Right cardiac atrium (tissue), 5 donors: Measurements from ENCODE around the gene UTP3. TPM values are rescaled to one million over a fixed set of nuclear protein-coding genes. Genes with fewer than 3 reads are reported as not detected.
"Not testable (repeated sequence)": the region's sequence is repeated elsewhere in the genome, so short reads cannot be mapped to it uniquely, and the experiment has no call there.

ENCODE experiments used
- ATAC-seq, 2 donors: fragments of 200-7000 bp; cut with Tn5 transposase; one replicate each; pipeline versions ENCODE4 v1.8.0 to v1.9.1; 2020; ENCODE audit warnings: moderate library complexity in 2 of 2, mild to moderate bottlenecking in 1 of 2
- DNase-seq, 3 donors: peaks; one replicate each; pipeline ENCODE4 v3.0.0-alpha.2; 2020
- H3K27ac ChIP-seq: one replicate; pipeline ENCODE4 v1.5.1; 2013; ENCODE audit warnings: mild to moderate bottlenecking, low read length, control low read depth, moderate library complexity
- H3K27me3 ChIP-seq: one replicate; pipeline ENCODE4 v1.6.1; 2013; ENCODE audit not compliant: control insufficient read depth, insufficient read depth
- H3K4me1 ChIP-seq: one replicate; pipeline ENCODE4 v1.6.1; 2013; ENCODE audit warnings: low read length; ENCODE audit not compliant: control insufficient read depth, insufficient read depth
- H3K4me3 ChIP-seq: one replicate; pipeline ENCODE4 v1.5.1; 2013; ENCODE audit warnings: low read length, control low read depth
- H3K9me3 ChIP-seq: one replicate; pipeline ENCODE4 v1.6.1; 2013; ENCODE audit warnings: low read length; ENCODE audit not compliant: control insufficient read depth
- WGBS: extraction: QIAGEN DNeasy Blood & Tissue Kit; methylation state at CpG from one replicate; pipeline ENCODE4 v1.1.7; 2013; 5-methylcytosine and 5-hydroxymethylcytosine counted together
- intact Hi-C, 4 donors: fragments of 100-400 bp; cut with DNase I; formaldehyde crosslinking; loops; one replicate each; pipeline versions ENCODE4 v1.11.0 to v1.14.0; 2022 to 2023
- polyA plus RNA-seq: library from polyadenylated mRNA; stranded (reverse); fragments of 200-250 nt; gene quantifications from one replicate; pipeline ENCODE4 v1.2.3, GENCODE V29; 2013
- total RNA-seq, 4 donors: library from RNA; stranded (reverse); fragmentation: NEBNext Ultra II Directional; extraction: Animal tissue kit (Norgen Biotek cat#: 25700); gene quantifications; one replicate each; pipeline ENCODE4 v1.2.1, GENCODE V29; 2021
- donor health status: healthy with polysubstance abuse.
- donor health status: DM: no; HTN: yes; CAD: no.
- donor health status: DM: no; HTN: no; CAD: no.
- donor health status: DM: no; HTN: yes; CAD: no; lungs with severe emphysema.
- donor health status: DM: yes; HTN: yes; CAD: no.

Gene UTP3
- total and polyA plus RNA-seq, 5 donors, result 15.5 to 19.9 (median 18.3) TPM

DNA sequence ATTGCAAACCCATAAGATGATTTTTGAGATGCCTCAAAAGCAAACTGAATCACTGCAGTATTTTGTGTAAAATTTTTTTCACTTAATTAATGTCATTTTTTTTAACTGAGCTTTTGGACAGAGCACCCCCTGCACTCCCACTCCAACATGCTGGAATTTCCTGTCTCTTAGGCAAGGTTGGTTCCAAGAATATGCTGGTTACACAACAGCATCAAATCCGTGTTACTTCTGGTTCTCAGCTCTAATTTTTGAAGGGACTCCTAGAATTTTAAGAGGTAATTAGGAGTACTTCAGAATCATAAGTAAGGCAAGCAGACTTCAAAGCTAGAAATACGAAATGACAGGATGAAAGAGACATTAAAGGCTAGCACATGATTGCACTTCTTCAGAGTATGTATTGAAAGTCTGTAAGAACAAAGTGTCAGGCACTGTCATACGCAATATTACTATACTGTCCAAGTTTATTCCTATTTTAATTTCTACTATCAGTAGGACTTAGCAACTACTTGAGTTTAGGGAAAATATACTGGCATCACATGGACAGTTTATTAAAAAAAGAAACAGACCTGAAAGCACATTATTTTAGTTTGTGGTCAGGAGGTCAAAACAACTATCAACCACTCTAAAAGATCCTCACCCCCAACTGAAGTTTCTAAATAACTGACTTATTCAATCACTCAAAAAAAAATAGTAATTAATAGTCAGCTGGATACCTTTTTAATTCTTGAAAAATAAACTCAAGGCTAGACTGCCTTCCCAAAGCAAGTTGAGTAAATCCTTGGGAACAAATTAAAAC lies 20.4 kb upstream of the UTP3 start:
- Histone ChIP-seq H3K4me1 (no peaks in the 10 kb centered on the region), H3K9me3 (no peaks in the 10 kb centered on the region), H3K4me3 (no peak overlapping the region), H3K27ac (no peak overlapping the region), H3K27me3 (no peaks in the 10 kb centered on the region)
- DNase-seq (no peak), ATAC-seq (peak in 1 of 2 donors; percentile 41)
- 38% methylated on average over 3 of the region's 3 CpGs for WGBS
- intact Hi-C loops, result no loop called here

DNA sequence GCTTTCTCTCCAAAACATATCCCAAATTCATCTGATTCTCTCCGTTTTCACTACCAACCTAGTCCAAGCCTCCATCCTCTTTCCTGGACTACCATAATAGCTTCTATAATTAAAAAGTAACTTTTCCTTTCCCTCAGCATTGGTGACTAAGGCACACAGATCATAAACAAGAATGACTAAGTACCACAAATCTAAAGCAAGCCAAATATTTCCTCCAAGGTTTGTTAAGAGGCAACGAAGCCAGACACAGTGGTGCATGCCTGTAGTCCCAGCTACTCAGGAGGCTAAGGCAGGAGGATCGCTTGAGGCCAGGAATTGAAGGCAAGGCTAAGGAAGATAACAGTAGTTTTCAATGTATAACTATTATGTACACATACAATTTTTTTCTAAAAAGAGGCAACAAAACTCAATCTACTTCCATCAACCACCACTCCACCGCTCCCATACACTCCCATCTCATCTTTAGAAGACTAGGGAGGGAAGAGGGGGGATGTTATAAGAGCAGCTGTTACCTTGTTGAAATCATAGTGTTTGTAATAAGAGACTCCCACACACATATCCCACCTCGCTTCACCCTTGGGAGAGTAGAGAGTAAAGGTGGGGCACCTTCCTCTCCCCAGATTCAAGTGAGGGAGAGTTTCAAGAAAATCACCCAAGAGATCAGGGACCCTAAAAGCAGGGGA lies 17.9 kb upstream of the UTP3 start:
- no peak overlapping the region for H3K4me3 ChIP-seq
- intact Hi-C loops, result no loop called here
- 83% methylated on average over 5 of the region's 5 CpGs for WGBS

DNA sequence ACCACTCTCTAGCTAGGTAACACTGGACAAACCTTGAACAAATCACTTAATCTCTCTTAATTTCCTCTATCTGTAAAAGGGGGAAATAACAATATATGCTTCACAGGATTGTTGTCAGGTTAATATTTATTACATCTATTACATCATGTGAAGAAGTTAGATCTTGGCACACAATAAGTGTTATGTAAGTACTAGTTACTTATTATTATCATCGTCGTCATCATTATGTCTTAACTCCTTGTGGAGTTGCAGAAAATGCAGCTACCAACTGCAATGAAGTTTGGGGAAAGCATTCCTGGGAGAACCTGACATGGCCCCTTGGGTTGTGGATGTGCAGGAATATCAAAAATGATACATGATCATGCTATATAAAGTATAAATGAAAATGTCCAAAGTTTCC lies 17.2 kb upstream of the UTP3 start:
- Histone ChIP-seq H3K9me3 (no peaks in the 10 kb centered on the region), H3K27me3 (no peaks in the 10 kb centered on the region), H3K4me1 (no peaks in the 10 kb centered on the region), H3K4me3 (no peak overlapping the region), H3K27ac (no peak overlapping the region)
- WGBS, result 67% methylated on average over 2 of the region's 2 CpGs
- no peak for DNase-seq
- intact Hi-C loops, result no loop called here
- no peak for ATAC-seq

More for the DNA sequence above, 17.9 kb upstream of the UTP3 start:
- Histone ChIP-seq H3K9me3 (no peaks in the 10 kb centered on the region), H3K4me1 (no peaks in the 10 kb centered on the region), H3K27me3 (no peaks in the 10 kb centered on the region), H3K27ac (no peak overlapping the region)
- ATAC-seq (no peak), DNase-seq (no peak)

DNA sequence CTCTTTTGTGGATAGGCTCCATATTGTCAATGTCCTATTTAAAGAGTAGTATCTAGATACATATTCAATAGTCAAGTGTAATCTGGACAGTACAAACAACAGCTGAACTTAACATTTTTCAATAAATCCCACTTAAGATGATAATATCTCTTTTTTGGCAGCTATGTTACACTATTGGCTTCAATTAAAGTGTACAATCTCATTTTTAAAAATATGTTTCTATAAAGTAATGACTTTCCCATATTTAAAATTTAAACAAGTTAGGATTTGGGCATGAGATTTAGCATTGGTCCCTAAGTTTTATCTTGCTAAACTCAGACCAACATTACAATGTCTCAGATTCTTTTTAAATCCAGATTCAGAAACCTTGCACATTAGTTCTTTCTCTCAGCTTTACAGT lies 14.1 kb upstream of the UTP3 start:
- H3K27ac ChIP-seq, result no peak overlapping the region
- intact Hi-C loops, result no loop called here
- no peak overlapping the region for H3K4me3 ChIP-seq
- DNase-seq (no peak), ATAC-seq (no peak)
- no peaks in the 10 kb centered on the region for H3K9me3 ChIP-seq
- no peaks in the 10 kb centered on the region for H3K27me3 ChIP-seq
- H3K4me1 ChIP-seq, result no peaks in the 10 kb centered on the region

DNA sequence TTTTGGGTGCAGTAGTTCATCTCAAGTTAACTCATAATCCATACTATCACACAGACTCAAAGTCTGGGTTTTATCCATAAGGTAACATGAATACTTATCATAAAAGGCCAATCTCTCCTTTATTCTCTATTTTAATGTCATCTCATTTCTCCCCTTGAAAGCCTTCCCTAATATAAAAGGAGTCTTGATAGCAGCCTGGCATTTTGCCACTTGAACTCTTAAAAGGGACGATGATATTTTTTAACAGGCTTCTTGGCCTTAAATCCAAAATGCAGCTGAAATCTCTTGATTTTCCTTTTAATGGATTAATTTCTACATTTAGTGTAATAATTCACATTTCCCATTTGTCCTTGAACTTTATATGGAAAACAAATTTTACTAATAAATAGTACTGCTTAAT lies 13.6 kb upstream of the UTP3 start:
- H3K4me1 ChIP-seq, result no peaks in the 10 kb centered on the region
- no peaks in the 10 kb centered on the region for H3K9me3 ChIP-seq
- H3K4me3 ChIP-seq, result no peak overlapping the region
- H3K27me3 ChIP-seq, result no peaks in the 10 kb centered on the region
- intact Hi-C loops, result no loop called here
- DNase-seq (no peak), ATAC-seq (no peak)
- 28% methylated on average over 1 of the region's 1 CpG for WGBS
- H3K27ac ChIP-seq, result no peak overlapping the region

DNA sequence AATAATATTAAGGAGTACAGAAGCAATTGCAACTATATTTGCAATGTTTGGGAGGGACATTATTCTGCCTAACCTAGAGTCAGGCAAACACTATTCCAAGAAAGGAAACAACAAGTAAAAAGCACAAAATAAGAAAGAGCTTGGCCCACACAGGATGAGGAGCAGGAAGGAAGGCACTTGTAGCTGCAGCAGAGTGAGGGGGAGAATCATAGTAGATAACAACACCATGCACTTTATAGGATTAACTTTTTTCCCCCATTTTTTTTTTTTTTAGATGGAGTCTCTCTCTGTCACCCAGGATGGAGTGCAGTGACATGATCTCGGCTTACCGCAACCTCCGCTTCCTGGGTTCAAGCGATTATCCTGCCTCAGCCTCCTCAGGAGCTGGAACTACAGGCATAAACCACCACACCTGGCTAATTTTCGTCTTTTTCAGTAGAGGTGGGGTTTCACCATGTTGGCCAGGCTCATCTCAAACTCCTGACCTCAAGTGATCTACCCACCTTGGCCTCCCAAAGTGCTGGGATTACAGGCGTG lies 11.7 kb upstream of the UTP3 start:
- DNase-seq (no peak), ATAC-seq (no peak)
- H3K27me3 ChIP-seq, result no peaks in the 10 kb centered on the region
- intact Hi-C loops, result no loop called here
- H3K27ac ChIP-seq, result no peak overlapping the region
- H3K4me1 ChIP-seq, result no peaks in the 10 kb centered on the region
- no peaks in the 10 kb centered on the region for H3K9me3 ChIP-seq
- 93% methylated on average over 6 of the region's 6 CpGs for whole genome bisulfite sequencing
- no peak overlapping the region for H3K4me3 ChIP-seq

DNA sequence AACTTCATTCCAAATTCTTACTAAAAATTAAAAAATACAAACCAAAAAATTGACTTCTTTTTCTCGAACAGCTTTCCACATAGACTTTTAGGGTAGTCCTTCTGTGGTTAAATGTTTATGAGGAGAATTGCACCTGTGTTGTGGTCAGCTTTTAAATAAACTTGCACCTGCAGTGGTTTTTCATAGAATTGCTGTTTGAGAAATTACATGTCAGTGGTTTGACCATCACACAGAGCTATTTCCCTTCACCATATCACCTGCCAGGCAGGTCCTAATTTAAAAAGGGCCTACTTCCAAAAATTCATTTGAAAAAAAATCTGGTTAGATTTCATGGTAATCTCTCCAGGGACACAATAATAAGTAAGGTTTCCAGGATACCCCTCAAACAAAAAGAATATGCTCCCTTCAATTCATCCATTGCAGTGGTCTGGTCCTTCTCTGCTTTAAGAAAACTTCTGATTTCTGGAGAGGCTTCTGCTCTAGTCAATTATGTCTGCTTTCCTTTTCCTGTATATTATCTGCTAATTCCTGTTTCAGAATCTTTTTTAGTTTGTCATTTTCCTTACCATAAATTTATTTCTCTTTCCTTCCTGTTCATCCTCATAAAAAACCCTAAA lies 9.8 kb upstream of the UTP3 start:
- ATAC-seq, result no peak
- no peaks in the 10 kb centered on the region for H3K9me3 ChIP-seq
- no peaks in the 10 kb centered on the region for H3K4me1 ChIP-seq
- H3K27me3 ChIP-seq, result no peaks in the 10 kb centered on the region
- intact Hi-C loops, result no loop called here
- no peak overlapping the region for H3K27ac ChIP-seq
- DNase-seq, result no peak
- no peak overlapping the region for H3K4me3 ChIP-seq
- 93% methylated on average over 1 of the region's 1 CpG for WGBS

DNA sequence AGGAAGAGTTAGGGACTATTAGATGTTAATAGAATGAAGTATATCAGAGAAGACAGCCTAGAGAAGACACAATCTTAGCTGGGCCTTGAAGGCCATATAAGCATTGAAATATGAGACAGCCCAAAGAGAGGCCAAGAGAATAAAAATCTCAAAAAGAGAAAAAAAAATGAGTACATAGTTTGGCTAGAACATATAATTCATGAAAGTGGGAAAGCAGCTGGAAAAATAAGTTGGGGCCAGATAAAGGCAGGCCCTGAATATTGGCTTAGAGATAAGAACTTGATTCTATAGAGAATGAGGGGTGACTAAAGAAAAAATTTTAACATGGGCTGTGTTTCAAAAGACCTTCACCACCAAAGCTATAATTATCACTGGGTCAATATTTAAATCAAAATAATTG lies 7.4 kb upstream of the UTP3 start:
- intact Hi-C loops, result no loop called here
- ATAC-seq, result no peak
- Histone ChIP-seq H3K4me1 (no peaks in the 10 kb centered on the region), H3K27ac (no peak overlapping the region), H3K4me3 (no peak overlapping the region), H3K27me3 (no peaks in the 10 kb centered on the region), H3K9me3 (no peaks in the 10 kb centered on the region)
- no peak for DNase-seq

DNA sequence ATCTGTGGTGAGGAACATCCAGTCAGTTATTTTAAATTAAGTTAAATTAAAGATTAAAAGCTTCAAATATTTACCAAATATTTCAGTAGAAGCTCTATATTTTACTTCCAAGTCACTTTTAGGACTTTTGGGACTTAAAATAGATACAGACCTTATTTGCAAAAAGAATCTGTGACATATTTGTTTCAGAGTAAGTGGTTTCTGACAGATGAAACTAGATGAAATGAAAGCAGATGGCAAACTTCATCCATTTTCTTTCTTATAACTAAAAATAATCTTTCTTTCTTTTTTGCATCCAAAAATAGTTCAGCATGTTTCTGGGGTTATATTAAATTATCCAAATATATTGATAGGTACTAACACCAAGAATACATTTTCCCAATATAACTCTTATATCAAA lies 6.6 kb upstream of the UTP3 start:
- ATAC-seq, result no peak
- H3K27me3 ChIP-seq, result no peaks in the 10 kb centered on the region
- no peak overlapping the region for H3K27ac ChIP-seq
- no peak for DNase-seq
- H3K4me3 ChIP-seq, result no peak overlapping the region
- no peaks in the 10 kb centered on the region for H3K9me3 ChIP-seq
- H3K4me1 ChIP-seq, result no peaks in the 10 kb centered on the region
- intact Hi-C loops, result no loop called here

DNA sequence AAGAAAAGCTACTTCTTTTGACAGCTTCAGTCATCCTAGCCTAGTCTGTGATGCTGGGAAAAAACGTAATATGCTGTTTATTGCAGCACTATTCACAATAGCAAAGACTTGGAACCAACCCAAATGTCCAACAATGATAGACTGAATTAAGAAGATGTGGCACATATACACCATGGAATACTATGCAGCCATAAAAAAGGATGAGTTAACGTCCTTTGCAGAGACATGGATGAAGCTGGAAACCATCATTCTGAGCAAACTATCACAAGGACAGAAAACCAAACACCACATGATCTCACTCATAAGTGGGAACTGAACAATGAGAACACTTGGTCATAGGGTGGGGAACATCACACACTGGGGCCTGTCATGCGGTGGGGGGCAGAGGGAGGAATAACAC lies 6.2 kb upstream of the UTP3 start:
- H3K4me3 ChIP-seq, H3K27me3 ChIP-seq, H3K4me1 ChIP-seq, H3K27ac ChIP-seq, DNase-seq, H3K9me3 ChIP-seq, ATAC-seq, intact Hi-C loops: not testable (repeated sequence)
- 80% methylated on average over 3 of the region's 3 CpGs for WGBS

DNA sequence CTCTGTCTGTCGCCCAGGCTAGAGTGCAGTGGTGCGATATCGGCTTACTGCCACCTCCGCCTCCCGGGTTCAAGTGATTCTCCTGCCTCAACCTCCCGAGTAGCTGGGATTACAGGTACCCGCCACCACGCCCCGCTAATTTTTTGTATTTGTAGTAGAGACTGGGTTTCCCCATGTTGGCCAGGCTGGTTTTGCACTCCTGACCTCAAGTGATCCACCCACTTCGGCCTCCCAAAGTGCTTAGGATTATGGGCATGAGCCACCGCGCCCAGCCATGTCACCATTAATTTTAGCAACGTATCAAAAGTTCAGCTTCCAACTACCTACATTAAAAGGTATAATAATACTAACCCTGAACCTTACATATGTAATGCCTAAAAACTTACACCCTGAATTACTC lies 940 bp upstream of the UTP3 start:
- ATAC-seq, result no peak
- intact Hi-C loops, result no loop called here
- peak overlapping the region; percentile 99 for H3K27ac ChIP-seq
- no peaks in the 10 kb centered on the region for H3K27me3 ChIP-seq
- WGBS, result 74% methylated on average over 13 of the region's 13 CpGs
- H3K4me3 ChIP-seq, result peak overlapping the region; percentile 63
- DNase-seq, result peak in 2 of 3 donors; percentile 30 to 74
- no peaks in the 10 kb centered on the region for H3K4me1 ChIP-seq
- H3K9me3 ChIP-seq, result no peaks in the 10 kb centered on the region
